ENCODE results near the gene U2AF1.
"Not testable (repeated sequence)": the region's sequence is repeated elsewhere in the genome, so short reads cannot be mapped to it uniquely, and the experiment has no call there.

U2AF1 gene

GRCh38 chr21:43076023-43076637 is 31.2 kb downstream of the U2AF1 start:
- not testable (repeated sequence) for DNase-seq

- not testable (repeated sequence) for DNase-seq
Observed at GRCh38 chr21:43075170-43076022, 32.0 kb downstream of the U2AF1 start, which contains the start of gene CBS. Gene CBS (minus strand): TSS chr21:43075835. CDS start chr21:43072193, 3,642 bp downstream.

DNA sequence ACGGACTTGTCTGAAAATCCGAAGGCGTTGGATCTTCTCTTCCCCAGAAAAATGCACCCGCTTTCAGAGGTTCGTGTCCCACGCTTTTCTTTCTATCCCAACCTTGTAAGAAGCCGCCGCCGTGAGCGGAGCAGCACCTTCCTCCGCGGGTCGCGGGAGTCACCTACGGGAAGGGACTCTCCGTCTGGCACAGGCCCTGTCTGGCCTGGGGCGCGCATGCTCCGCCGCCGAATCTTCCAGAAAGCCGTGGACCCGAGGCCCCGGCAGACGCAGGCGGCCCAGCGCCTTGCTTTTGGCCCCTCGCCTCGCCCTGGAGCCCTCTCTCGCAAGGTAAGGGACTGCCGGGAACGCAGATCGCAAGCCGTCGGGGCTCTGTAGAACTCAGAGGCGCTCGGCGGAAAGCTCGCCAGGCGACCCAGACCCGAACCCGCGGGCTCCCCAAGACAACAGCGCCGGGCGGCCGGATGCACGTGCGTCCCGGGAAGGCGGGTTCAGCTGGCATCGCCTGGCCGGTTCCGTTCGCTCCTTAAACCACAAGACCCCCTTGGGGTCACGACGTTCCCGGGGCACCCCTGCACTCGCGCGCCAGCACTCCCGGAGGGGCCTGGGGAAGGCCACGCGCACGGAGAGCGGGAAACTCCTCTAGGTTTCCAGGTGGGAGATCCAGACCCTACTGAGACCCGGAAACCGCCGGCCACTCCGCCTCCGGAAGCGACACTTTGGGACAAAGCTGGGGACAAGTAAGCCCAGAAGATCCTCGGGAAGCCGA is 32.8 kb downstream of the U2AF1 start:
- not testable (repeated sequence) for DNase-seq

DNA sequence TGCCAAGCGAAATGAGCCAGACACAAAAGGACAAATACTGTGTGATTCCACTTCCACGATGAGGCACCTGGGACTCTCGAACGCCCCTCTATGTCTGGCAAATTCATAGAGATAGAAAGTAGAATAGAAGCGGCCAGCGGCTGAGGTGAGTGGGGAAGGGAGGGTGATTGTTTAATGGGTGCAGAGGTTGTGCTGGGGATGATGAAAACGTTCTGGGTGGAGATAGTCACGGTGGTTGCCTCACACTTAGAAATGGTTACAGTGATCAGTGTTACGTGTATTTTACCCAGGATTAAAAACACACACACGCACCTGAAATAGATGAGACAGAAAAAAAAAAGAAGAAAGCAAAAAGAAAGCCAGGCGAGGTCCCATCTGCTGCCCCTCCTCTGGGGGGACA is 34.6 kb downstream of the U2AF1 start:
- not testable (repeated sequence) for DNase-seq

- DNase-seq: not testable (repeated sequence)
Observed at GRCh38 chr21:43069682-43070081, 37.7 kb downstream of the U2AF1 start.

GRCh38 chr21:43068065-43068464 is 39.3 kb downstream of the U2AF1 start:
- not testable (repeated sequence) for DNase-seq

- DNase-seq: not testable (repeated sequence)
Observed at GRCh38 chr21:43066690-43067089, 40.7 kb downstream of the U2AF1 start.

DNA sequence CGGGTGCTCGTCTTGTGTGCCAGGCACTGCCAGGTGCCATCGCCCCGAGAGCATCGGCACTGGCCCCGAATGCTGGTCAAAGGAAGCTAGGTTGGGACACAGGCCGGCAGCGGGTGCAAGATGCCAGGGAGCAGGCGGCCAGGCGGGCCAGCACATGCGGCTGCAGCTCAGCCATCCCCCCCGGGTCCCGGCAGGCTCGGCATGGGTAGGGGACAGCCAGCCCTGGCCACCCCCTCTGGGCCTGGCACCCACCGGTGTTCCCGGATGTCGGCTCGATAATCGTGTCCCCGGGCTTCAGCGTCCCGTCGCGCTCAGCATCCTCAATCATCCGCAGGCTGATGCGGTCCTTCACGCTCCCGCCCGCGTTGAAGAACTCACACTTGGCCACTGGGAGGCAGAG is 41.4 kb downstream of the U2AF1 start:
- not testable (repeated sequence) for DNase-seq

GRCh38 chr21:43064265-43064917 is 43.0 kb downstream of the U2AF1 start:
- not testable (repeated sequence) for DNase-seq

DNA sequence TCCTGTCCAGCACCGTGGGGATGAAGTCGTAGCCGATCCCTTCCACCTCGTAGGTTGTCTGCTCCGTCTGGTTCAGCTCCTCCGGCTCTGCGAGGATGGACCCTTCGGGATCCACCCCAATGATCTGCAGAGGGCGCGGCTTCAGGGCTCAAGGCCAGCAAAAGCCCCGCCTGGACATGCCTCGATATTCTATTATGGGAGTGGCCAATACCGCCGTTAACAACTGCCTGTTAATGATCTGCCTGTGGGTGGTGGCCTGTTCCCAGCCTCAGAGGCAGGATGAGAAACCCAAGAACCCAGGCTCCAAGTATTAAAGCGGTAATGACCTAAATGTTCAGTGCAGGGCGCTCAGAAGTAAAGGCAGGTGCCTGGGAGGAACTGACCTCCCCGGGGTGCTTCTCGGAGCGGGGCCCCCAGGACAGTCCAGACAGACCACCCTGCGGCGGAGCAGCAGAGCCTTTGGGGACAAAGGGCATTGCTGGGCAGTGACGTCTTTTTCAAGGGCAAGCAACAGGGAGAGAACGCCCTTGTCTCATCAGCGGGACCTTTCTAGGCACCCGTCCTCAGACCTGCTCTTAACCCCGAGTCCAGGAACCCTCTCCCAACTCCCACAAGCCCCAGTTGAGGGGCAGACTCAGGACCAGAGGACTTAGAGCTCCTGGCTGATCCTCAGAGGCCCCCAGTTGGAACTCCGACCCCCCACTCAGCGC is 44.3 kb downstream of the U2AF1 start:
- not testable (repeated sequence) for DNase-seq

GRCh38 chr21:43053112-43053511 is 54.3 kb downstream of the U2AF1 start:
- DNase-seq: not testable (repeated sequence)

DNA sequence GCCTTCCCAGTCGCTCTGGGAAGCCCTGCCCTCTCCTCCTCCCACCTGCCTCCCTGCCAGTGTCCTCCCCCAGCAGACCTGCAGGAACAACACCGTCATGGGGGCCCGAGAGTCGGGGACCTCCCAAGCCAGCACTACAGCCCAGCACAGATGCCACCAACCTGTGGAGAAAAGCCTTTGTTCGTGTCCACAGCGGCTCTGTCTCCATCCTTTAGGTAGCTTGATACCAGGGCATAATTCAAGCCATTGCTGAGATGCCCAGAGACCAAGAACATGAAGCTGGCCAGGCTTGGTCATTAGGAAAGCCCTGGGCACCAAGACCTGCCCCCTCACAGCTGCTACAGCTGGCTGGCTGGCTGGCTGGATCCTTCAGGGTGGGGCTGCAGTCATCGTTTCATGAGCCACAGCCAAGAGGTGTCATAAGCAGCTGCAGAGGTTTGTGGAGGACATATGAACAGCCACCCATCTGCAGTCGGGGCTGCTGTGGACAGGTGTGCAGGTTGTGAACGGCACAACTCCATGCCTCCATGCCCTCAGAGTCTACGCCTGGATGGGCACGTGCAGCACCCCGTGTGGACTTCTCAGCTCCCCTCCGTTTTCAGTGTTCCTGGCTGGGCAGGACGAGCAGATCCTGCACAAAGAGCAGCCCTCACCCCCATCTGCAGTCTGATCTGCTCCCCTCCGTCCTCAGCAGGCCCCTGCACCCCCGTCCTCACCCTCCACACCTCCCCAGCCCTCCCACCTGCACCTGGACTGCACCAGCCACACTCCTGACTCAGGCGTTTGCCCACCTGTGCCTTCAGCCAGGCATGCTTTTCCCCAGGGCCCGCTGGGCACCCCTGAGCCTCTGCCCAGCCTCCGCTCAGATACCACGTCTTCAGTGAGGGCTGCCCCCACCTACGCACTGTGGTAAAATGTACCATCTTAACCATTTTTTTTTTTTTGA is 61.2 kb downstream of the U2AF1 start:
- not testable (repeated sequence) for DNase-seq

DNA sequence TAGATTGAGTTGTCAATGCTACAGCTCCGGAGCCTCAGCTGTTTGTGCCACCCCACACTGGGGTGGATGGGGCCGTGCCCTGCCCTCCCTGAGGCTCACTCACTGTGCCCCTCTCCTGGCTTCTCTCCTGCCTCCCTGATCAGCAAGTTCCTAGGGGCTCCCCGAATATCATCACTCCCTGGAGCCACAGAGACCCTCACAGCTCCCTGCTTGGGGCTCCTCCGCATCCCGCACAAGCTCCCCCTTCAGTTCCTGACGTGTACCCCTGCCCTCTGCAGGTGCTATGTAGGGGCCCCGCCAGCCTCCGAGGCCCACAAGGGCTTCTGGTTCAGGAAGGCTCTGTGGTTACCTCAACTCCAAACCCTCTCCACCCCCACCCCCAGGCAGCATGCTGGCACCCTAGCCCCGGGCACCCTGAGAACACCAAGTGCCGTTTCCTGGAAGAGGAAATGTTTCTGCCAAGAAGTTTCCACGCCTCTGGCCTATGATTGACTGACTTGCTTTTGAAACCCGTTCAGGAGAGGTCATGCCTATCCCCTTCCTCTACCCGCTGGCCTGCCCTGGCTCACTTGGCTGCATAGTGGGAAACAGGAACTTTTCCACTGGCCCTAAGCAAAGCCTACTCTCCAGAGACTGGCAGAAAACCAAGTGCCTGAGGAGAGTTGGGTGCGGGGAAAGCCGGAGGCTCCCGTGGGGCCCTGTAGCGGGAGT is 62.0 kb downstream of the U2AF1 start:
- DNase-seq: not testable (repeated sequence)

DNA sequence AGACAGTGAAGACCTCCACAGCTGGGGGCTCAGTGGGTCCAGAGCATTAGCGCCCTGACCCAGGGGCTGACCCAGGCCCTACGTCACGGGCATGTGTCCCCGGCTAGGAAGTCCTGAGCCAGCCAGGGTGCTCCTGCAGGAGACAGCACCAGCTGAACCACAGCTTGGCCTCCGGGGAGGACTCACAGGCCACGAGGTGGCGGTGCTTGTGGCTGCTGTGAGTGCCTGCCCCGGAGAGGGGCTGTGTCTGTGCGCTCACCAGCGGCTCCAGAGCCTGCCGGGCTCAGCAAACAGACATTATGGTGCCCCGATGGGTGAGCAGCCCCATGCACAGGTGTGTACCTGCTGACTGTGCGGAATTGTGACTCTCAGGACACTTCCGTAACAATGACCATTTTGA is 62.8 kb downstream of the U2AF1 start:
- DNase-seq: not testable (repeated sequence)

DNA sequence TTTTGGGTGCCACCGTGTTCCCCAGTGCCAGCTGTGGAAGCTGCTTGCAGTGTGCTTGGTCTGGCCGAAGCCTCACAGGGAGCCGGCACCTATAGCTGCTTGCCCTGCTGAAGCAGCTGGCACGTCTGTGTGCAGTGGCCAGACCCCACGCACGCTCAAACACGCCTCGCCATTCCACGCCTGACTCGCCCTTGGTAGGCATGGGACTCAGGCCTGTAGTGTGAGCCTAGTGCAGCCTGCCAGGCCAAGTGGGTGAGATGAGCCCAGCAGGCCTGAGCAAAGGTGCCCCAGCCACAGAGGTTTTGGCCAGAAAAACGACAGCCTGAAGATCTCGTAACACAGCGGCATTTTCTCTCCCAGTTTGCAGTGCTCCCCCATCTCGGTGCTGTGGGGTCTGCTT is 64.1 kb downstream of the U2AF1 start:
- not testable (repeated sequence) for DNase-seq

All from CD4-positive, alpha-beta T cell treated with Interleukin-17A for 1 hour (primary cell).